C4-2B (cell line): ENCODE results near the gene ALOX5AP.

Experiments
- H3K27ac ChIP-seq: fragments of 450-650 bp; 2 replicates; pipeline ENCODE4 v1.5.1; 2017
- ZFX ChIP-seq: fragments of 450-650 bp; IDR thresholded peaks from 2 replicates; pipeline ENCODE4 v1.6.1; 2017
- TF ChIP-seq, protein P1 (sequence below): fragments of 450-650 bp; conservative IDR thresholded peaks from 2 replicates; pipeline ENCODE4 v1.5.1; 2017; ENCODE audit warnings: mild to moderate bottlenecking

The ALOX5AP gene

DNA sequence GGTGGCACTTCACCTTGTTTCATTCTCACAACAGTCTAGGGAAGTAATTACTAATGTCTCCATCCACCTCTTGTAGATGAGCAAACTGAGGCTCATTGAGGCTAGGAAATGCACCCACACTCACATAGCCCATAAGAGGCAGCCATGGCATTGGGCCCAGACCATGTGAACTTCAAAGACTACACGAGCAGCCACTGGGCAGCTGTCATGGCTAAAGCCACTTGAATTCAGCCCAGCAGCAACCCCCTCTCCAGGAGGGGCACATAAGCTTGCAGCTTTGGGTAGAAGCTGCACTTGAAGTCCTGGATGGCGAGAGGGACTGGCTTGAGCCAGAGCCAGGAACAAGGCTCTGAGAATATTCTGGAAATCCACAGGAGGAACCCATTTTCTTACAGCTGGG lies 13.4 kb downstream of the ALOX5AP start:
- TF ChIP-seq, protein P1, sequence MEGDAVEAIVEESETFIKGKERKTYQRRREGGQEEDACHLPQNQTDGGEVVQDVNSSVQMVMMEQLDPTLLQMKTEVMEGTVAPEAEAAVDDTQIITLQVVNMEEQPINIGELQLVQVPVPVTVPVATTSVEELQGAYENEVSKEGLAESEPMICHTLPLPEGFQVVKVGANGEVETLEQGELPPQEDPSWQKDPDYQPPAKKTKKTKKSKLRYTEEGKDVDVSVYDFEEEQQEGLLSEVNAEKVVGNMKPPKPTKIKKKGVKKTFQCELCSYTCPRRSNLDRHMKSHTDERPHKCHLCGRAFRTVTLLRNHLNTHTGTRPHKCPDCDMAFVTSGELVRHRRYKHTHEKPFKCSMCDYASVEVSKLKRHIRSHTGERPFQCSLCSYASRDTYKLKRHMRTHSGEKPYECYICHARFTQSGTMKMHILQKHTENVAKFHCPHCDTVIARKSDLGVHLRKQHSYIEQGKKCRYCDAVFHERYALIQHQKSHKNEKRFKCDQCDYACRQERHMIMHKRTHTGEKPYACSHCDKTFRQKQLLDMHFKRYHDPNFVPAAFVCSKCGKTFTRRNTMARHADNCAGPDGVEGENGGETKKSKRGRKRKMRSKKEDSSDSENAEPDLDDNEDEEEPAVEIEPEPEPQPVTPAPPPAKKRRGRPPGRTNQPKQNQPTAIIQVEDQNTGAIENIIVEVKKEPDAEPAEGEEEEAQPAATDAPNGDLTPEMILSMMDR: no peak
- TF ChIP-seq ZFX: no peak
- H3K27ac ChIP-seq: no peak overlapping the region

DNA sequence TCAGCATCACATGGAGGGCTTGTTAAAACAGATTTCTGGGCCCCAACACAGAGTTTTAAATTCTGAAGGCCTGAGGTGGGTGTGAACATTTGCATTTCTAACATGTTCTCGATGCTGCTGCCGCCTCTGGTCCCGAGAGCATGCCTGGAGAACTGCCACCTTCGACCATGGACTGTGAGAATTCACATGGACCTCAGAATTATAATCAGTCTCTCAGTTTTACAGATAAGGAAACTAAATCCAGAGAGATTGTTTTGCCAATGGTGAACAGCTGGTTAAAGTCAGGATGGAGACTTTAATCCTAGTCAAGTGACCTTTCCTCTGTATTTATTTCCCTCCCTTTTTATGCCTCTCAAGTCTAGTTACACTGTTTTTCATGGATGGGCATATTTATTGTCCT lies 14.7 kb downstream of the ALOX5AP start:
- TF ChIP-seq, protein P1: no peak
- no peak for TF ChIP-seq ZFX
- H3K27ac ChIP-seq: no peak overlapping the region

DNA sequence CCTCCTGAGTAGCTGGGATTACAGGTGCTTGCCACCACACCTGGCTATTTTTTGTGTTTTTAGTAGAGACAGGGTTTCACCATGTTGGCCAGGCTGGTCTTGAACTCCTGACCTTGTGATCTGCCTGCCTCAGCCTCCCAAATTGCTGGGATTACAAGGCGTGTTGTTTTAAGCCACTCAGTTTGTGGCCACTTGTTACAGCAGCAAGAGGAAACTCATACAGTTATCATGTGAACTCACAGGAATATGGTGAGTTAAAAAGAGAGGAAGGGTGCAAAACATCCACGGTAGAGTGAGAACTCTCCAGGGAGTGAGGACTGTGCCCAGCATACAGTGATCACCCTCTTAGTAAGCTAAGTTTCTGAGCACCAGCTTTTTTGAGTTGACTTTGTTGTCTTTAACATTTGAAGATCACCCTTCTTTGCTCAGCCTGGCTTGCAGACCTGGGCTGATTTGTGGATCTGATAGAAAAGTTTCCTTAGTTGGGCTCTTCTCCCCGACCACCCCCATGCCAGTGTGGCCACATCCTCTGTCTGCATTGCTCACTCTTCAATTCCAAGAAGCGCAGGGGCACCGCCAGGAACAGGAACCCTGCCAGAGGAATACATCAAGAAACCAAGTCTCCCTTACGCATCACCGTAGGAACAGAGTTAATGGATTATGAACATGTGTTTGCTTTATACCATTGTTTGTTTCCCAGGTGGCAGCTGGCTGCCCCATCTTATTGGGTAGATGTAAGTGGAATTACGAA lies 16.0 kb downstream of the ALOX5AP start:
- TF ChIP-seq, protein P1: no peak
- TF ChIP-seq ZFX: no peak
- H3K27ac ChIP-seq: no peak overlapping the region

DNA sequence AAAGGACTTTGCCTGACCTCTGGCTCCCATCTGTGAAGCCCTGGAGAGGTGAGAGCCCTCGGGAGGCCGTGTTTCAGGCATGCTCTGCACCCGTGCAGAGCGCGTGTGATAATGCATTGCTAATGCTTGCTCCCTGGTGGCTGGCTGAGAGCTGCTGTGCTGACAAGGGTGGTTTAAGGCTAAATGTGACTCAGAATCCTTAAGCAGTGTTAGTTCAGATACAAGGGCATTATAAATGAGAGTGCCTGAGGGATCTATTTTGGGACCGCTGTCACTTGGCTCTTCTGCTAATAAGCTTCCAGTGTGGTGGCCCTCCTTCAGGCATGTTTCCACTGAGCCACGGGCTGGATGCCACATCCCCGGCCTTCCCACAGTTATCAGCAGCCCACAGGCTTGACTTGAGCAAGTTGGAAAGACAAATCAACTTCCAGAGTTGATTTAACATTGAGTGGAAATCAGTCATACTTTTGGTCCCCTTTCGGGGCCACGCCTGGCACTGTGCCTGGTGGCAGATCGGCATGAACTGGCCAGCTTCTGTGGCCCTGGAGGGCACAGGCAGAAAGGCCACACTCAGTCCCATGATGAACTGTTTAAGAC lies 17.0 kb downstream of the ALOX5AP start:
- H3K27ac ChIP-seq: no peak overlapping the region
- no peak for TF ChIP-seq ZFX

DNA sequence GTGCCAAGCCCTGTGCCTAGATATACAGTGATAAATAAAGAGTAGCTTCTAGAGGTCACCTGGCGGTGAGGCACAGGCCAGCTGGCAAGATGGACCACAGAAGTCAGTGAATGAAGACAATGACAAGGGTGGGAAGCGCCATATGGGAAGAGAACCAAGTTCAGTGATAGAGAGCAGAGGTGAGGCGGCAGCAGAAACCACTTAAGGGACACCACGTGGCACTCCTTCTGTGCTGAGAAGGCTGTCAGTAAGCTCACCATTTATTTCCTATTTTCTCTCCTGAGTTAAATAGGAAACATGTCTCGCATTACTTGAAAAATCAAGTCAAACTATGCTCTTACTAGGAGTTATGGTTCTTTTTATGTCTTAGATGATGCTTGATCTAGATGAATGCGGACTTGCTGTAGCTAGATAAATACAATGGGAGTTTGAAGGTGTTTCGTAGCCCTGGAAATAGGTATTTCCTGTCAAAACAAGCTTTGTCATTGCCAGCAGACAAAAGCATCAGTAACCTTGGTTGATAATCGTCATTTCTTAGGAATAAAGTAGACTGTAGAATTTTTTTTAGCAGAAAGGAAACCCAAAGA lies 17.8 kb downstream of the ALOX5AP start:
- H3K27ac ChIP-seq: no peak overlapping the region
- TF ChIP-seq, protein P1: no peak
- TF ChIP-seq ZFX: no peak

DNA sequence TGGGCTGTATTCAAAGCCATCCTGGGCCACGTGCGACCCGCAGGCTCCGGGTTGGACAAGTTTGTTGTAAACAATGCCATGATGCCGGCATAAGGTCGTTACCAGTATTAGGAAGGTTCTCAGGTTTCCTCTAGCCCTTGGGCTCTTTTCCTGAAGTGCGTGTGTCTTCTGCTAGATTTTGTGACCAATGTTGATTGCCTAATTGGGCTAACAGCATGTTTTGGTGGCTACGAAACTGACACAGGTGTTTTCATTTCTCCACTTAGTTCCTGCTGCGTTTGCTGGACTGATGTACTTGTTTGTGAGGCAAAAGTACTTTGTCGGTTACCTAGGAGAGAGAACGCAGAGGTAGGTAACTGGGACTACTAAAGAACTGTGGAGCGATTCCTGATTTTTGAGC lies 20.3 kb downstream of the ALOX5AP start:
- no peak overlapping the region for H3K27ac ChIP-seq
- TF ChIP-seq, protein P1: no peak
- no peak for TF ChIP-seq ZFX

DNA sequence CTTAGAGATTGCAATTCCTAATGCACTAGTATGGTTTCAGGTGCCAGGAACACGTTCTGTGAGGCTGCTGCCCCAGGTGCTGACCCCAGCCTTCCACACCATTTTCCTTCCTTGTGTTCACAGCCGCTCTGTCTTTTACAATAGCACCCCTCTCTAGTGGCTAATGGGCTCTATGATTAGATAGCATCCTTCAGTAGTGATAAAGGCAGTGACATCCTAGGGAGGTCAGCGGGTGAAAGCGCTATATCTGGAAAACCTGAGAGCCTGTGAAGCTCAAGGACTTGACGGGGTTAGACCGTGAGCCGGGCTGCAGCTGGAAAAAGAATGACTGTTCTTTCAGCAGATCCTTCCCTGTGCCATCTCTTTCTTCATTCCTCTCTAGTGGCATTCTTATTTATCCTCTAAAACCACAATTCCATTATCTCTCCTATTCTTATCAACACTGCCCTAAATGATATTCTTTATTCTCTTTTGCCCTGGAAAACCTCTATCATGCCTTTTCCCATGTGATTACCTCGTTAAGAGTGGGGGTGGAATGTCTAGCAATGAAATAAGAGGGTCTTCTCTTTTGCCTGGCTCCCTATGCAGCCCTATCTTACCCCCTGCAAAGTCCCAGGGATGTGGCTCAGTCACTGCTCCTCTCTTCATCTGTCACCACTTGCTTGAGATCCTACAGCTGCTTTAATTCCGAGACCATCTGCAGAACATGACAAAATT lies 21.8 kb downstream of the ALOX5AP start:
- H3K27ac ChIP-seq: no peak overlapping the region
- no peak for TF ChIP-seq ZFX

DNA sequence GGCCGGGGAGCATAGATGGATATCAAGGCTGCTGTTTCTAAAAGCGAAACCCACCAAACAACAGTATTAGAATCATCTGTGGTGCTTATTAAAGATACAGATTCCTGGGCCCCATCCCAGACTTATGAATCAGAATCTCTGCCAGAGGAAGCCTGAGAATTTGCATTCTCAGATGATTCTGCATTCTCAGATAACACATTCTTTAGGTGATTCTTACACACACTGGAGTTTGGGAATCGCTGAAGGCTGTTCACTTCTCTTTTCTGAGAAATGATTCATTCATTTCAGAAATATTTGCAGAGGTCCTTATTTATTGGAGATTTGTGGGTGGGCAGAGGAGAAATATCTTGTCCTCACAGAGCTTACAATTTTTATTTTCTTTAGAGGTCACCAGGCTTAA lies 24.4 kb downstream of the ALOX5AP start:
- H3K27ac ChIP-seq: no peak overlapping the region
- no peak for TF ChIP-seq ZFX
- TF ChIP-seq, protein P1: no peak
